Smooth muscle cell (in vitro differentiated cells): Measurements from ENCODE around the gene INPP5A. TPM values are rescaled to one million over a fixed set of nuclear protein-coding genes. Genes with fewer than 3 reads are reported as not detected.

Source experiments
- DNase-seq: peaks from one replicate; lab custom pipeline; 2025; ENCODE audit not compliant: unreplicated experiment; lab: John Stamatoyannopoulos, UW
- H2AFZ ChIP-seq: fragments of 200-600 bp; sonication (generic); 2 replicates; pipeline ENCODE4 v1.6.0; 2016; ENCODE audit warnings: antibody characterized with exemption, low read depth, mild to moderate bottlenecking
- H3F3A ChIP-seq: fragments of 200-600 bp; sonication (generic); 2 replicates; pipeline ENCODE4 v1.6.0; 2017; ENCODE audit warnings: antibody characterized with exemption, low read depth
- H3K27ac ChIP-seq: fragments of 200-600 bp; sonication (generic); 2 replicates; pipeline ENCODE4 v1.5.1; 2016; ENCODE audit warnings: low read depth, mild to moderate bottlenecking
- H3K27me3 ChIP-seq: fragments of 200-600 bp; sonication (generic); 2 replicates; pipeline ENCODE4 v1.6.1; 2016; ENCODE audit warnings: low read depth, mild to moderate bottlenecking
- H3K36me3 ChIP-seq: fragments of 200-600 bp; sonication (generic); 2 replicates; pipeline ENCODE4 v1.5.1; 2016; ENCODE audit warnings: low read depth
- H3K4me1 ChIP-seq: fragments of 200-600 bp; sonication (generic); 2 replicates; pipeline ENCODE4 v1.5.1; 2016; ENCODE audit warnings: low read depth
- H3K4me2 ChIP-seq: fragments of 200-600 bp; sonication (generic); 2 replicates; pipeline ENCODE4 v1.6.0; 2016; ENCODE audit warnings: mild to moderate bottlenecking
- H3K4me3 ChIP-seq: fragments of 200-600 bp; sonication (generic); 2 replicates; pipeline ENCODE4 v1.5.1; 2016; ENCODE audit warnings: mild to moderate bottlenecking
- H3K79me2 ChIP-seq: fragments of 200-600 bp; sonication (generic); 2 replicates; pipeline ENCODE4 v1.6.0; 2016; ENCODE audit warnings: low read depth, mild to moderate bottlenecking
- H3K9ac ChIP-seq: fragments of 200-600 bp; sonication (generic); 2 replicates; pipeline ENCODE4 v1.6.0; 2016; ENCODE audit warnings: low read depth
- H3K9me3 ChIP-seq: fragments of 200-600 bp; sonication (generic); replicated peaks from 2 replicates; pipeline ENCODE4 v1.5.1; 2016; ENCODE audit warnings: low read depth
- H4K20me1 ChIP-seq: fragments of 200-600 bp; sonication (generic); 2 replicates; pipeline ENCODE4 v1.6.0; 2016; ENCODE audit warnings: low read depth
- WGBS: methylation state at CpG from one replicate; pipeline ENCODE4 v1.1.7; 2016; ENCODE audit warnings: low lambda C conversion rate; 5-methylcytosine and 5-hydroxymethylcytosine counted together
- polyA plus RNA-seq: library from polyadenylated mRNA; unstranded; fragments of >200 nt; fragmentation: Nextera tagmentation; extraction: Ambion mirVana; gene quantifications from 2 replicates; pipeline ENCODE4 v1.2.1, GENCODE V29; 2016
- total RNA-seq: library from RNA; depleted of rRNA; stranded (reverse); fragments of >200 nt; gene quantifications from 2 replicates; pipeline ENCODE4 v1.2.3, GENCODE V29; 2014
- TF ChIP-seq, protein P1 (sequence below): fragments of 200-600 bp; sonication (generic); IDR thresholded peaks from 2 replicates; pipeline ENCODE4 v1.5.1; 2017; ENCODE audit warnings: borderline replicate concordance, mild to moderate bottlenecking, antibody characterized with exemption; ENCODE audit not compliant: insufficient read depth, poor library complexity, severe bottlenecking

The INPP5A gene
- total and polyA plus RNA-seq, 2 experiments from 2014 or later = 48.0 to 55.9 TPM

DNA sequence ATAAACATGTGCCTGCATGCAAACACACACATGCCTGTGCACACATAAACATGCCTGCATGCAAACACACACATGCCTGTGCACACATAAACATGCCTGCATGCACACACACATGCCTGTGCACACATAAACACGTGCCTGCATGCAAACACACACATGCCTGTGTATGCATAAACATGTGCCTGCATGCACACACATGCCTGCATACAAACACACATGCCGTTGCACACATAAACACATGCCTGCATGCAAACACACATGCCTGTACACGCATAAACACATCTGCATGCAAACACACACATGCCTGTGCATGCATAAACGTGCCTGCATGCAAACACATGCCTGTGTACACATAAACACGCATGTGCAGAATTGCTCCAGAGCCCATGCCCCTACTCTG lies 226.0 kb downstream of the INPP5A start:
- Histone ChIP-seq H4K20me1 (peaks cover 7% of the 10 kb centered on the region), H3K27ac (no peak overlapping the region), H3K36me3 (no peaks in the 10 kb centered on the region), H3K4me2 (no peak overlapping the region), H3K4me1 (no peaks in the 10 kb centered on the region), H3K9ac (no peak overlapping the region), H3K27me3 (no peaks in the 10 kb centered on the region), H3K79me2 (no peaks in the 10 kb centered on the region), H3K4me3 (no peak overlapping the region), H3K9me3 (no peaks in the 10 kb centered on the region), H3F3A (no peaks in the 10 kb centered on the region), H2AFZ (no peak overlapping the region)
- DNase-seq = no peak
- 98% methylated on average over 5 of the region's 5 CpGs for WGBS
- TF ChIP-seq, protein P1, sequence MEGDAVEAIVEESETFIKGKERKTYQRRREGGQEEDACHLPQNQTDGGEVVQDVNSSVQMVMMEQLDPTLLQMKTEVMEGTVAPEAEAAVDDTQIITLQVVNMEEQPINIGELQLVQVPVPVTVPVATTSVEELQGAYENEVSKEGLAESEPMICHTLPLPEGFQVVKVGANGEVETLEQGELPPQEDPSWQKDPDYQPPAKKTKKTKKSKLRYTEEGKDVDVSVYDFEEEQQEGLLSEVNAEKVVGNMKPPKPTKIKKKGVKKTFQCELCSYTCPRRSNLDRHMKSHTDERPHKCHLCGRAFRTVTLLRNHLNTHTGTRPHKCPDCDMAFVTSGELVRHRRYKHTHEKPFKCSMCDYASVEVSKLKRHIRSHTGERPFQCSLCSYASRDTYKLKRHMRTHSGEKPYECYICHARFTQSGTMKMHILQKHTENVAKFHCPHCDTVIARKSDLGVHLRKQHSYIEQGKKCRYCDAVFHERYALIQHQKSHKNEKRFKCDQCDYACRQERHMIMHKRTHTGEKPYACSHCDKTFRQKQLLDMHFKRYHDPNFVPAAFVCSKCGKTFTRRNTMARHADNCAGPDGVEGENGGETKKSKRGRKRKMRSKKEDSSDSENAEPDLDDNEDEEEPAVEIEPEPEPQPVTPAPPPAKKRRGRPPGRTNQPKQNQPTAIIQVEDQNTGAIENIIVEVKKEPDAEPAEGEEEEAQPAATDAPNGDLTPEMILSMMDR = no peak

- H3K4me3 ChIP-seq = no peak overlapping the region
- no peaks in the 10 kb centered on the region for H3K9me3 ChIP-seq
- H3K79me2 ChIP-seq = no peaks in the 10 kb centered on the region
- no peak for DNase-seq
- H3K4me2 ChIP-seq = no peak overlapping the region
- no peak overlapping the region for H3K27ac ChIP-seq
- H3K4me1 ChIP-seq = no peaks in the 10 kb centered on the region
- H3K27me3 ChIP-seq = no peaks in the 10 kb centered on the region
- TF ChIP-seq, protein P1 = no peak
- H3K9ac ChIP-seq = no peak overlapping the region
- peaks cover 7% of the 10 kb centered on the region for H4K20me1 ChIP-seq
- no peaks in the 10 kb centered on the region for H3K36me3 ChIP-seq
- H2AFZ ChIP-seq = no peak overlapping the region
- WGBS = 79% methylated on average over 11 of the region's 11 CpGs
- H3F3A ChIP-seq = no peaks in the 10 kb centered on the region
Observed at GRCh38 chr10:132764108-132764507, 226.5 kb downstream of the INPP5A start.

DNA sequence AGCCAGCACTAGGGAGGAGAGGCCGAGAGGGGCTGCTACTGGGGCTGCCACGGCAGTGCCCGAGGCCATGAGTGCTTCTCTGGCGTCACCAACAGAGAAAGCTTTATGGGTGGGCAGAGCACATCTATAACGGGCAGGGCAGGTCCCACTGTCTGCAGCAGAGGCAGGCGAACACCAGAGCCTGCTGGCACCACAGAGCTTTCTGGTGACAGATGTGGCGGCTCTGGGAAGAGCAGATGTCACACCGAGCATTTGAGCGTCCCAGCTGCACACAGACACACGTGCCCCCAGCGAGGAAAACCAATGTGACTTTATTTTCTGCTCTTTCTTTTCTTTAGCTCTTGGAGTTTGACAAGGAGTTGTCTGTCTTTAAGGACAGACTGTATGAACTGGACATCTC lies 227.8 kb downstream of the INPP5A start:
- Histone ChIP-seq H3K36me3 (no peaks in the 10 kb centered on the region), H3K9me3 (no peaks in the 10 kb centered on the region), H3F3A (no peaks in the 10 kb centered on the region), H3K4me2 (no peak overlapping the region), H2AFZ (no peak overlapping the region), H3K9ac (no peak overlapping the region), H4K20me1 (peaks cover 7% of the 10 kb centered on the region), H3K4me1 (no peaks in the 10 kb centered on the region), H3K79me2 (no peaks in the 10 kb centered on the region), H3K4me3 (no peak overlapping the region), H3K27ac (no peak overlapping the region), H3K27me3 (no peaks in the 10 kb centered on the region)
- no peak for DNase-seq
- WGBS = 95% methylated on average over 11 of the region's 11 CpGs
- TF ChIP-seq, protein P1 = no peak

- H4K20me1 ChIP-seq = peaks cover 7% of the 10 kb centered on the region
- 97% methylated on average over 13 of the region's 13 CpGs for WGBS
- no peak overlapping the region for H3K4me2 ChIP-seq
- no peak for DNase-seq
- H3K27me3 ChIP-seq = no peaks in the 10 kb centered on the region
- H3K4me1 ChIP-seq = no peaks in the 10 kb centered on the region
- H3K79me2 ChIP-seq = no peaks in the 10 kb centered on the region
- no peak overlapping the region for H3K4me3 ChIP-seq
- H2AFZ ChIP-seq = no peak overlapping the region
- no peaks in the 10 kb centered on the region for H3K36me3 ChIP-seq
- no peaks in the 10 kb centered on the region for H3F3A ChIP-seq
- no peak overlapping the region for H3K9ac ChIP-seq
- no peak overlapping the region for H3K27ac ChIP-seq
- H3K9me3 ChIP-seq = no peaks in the 10 kb centered on the region
- TF ChIP-seq, protein P1 = no peak
Observed at GRCh38 chr10:132766291-132766690, 228.7 kb downstream of the INPP5A start.
